Skeletal muscle cell (primary cell): ENCODE measurements around the gene ATP6V1E1.
"Not testable (repeated sequence)": the region's sequence is repeated elsewhere in the genome, so short reads cannot be mapped to it uniquely, and the experiment has no call there.

Experiments
- DNase-seq: peaks from one replicate; pipeline ENCODE4 v3.0.0-alpha.2; 2010; ENCODE audit warnings: low read depth
- H3K4me3 ChIP-seq: 2 replicates; pipeline ENCODE4 v1.5.1; 2011; ENCODE audit warnings: low read depth, mild to moderate bottlenecking, control low read depth, low read length, moderate library complexity

The ATP6V1E1 gene

DNA sequence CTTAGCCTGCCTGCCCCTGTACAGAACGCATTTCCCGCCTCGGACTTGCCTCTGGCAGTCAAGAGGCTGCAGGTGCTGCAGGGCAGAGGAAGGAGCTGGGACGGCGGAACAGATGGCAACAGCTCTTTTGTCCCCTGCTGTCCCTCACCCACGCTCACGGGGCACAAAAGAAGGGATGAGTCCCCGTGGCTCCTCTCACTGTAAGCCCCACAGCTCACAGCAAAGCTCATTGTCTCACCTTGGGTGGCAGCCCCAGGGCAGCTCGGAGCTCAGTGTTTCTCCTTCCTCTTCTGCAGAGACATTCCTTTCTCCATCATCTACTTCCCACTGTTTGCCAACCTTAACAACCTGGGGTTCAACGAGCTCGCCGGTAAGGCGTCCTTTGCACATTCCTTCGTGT lies 40.9 kb downstream of the ATP6V1E1 start:
- DNase-seq, result no peak
- no peak overlapping the region for H3K4me3 ChIP-seq

DNA sequence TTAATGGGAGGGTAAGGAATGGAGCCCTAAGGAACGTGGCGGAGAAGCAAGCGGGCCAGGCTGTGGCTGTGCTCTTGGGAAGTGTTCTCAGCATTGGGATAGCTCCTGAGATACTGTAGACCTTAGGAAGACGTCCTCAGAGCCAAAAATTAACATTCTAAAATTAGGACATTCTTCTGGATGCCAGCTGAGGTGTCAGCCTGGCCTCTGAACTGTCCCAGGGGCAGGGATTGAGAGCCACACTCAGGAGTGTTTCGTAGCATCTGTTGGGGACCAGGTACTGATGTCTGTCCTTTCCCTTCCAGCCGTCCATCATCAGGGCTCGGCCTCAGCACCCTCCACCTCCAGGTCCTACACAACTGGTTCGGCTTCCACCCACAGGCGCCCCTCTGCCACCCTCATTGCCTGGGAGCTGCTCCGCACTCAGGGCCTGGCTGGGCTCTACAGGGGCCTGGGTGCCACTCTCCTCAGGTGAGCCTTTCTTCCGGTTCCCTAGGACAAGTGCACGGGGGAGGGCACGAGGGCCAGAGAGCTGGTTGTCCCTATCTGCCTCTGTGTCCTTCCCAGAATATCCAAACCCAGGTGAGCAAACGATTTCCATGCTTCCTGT lies 41.6 kb downstream of the ATP6V1E1 start:
- DNase-seq, result no peak

GRCh38 chr22:17583151-17583550 lies 45.4 kb downstream of the ATP6V1E1 start:
- no peak overlapping the region for H3K4me3 ChIP-seq
- DNase-seq, result no peak

More for the DNA sequence above, 41.6 kb downstream of the ATP6V1E1 start:
- H3K4me3 ChIP-seq, result no peak overlapping the region

DNA sequence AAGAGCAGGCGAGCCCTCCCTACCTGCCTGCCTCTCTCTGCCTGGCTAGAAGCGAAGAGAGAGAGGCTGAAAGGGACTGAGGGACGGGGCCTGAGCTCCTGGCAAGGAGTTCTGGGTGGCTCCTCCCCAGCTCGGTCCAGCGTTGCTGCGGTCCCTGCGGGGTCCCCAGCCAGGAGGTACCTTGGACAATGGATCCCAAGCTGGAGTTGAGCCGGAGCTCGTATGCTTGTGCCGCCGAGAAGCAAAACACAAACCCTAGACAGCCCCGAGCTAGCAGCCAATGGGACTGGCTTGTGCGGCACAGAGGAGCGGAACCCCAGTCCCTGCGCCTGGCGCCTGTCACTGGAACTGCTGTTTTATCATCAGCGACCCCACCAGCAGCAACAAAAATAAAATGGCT lies 46.9 kb downstream of the ATP6V1E1 start:
- no peak for DNase-seq

GRCh38 chr22:17581056-17581455 lies 47.5 kb downstream of the ATP6V1E1 start:
- DNase-seq, result no peak

More for the DNA sequence above, 46.9 kb downstream of the ATP6V1E1 start:
- H3K4me3 ChIP-seq, result no peak overlapping the region

GRCh38 chr22:17580441-17581031 lies 48.0 kb downstream of the ATP6V1E1 start:
- DNase-seq, result no peak
- H3K4me3 ChIP-seq, result no peak overlapping the region

More at GRCh38 chr22:17581056-17581455, 47.5 kb downstream of the ATP6V1E1 start:
- H3K4me3 ChIP-seq, result no peak overlapping the region

GRCh38 chr22:17579535-17579981 lies 49.0 kb downstream of the ATP6V1E1 start:
- H3K4me3 ChIP-seq, result no peak overlapping the region
- no peak for DNase-seq

DNA sequence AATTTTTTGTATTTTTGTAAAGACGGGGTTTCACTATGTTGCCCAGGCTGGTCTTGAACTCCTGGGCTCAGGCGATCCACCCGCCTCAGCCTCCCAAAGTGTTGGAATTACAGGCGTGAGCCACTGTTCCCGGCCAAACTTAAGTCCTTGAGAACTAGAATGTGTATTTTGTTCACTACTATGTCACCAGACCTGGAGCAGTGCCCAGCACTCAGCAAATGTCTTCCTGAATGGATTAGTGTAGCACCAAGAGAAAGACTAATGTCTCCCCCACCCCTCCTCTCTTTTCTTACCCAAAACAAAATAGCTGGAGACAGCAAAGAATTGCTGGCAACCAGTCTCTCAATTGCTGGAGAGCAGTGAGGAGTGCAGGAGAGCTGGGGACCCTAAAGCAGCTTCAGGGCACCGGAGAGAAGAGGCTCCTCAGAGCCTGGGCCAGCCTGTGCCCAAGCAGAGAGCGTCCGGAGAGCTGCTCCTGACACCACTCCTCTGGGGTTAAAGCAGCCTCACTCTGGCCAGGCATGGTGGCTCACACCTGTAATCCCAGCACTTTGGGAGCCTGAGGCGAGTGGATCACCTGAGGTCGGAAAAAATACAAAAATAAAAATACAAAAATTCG lies 50.3 kb downstream of the ATP6V1E1 start:
- DNase-seq, result peak; percentile 31
- no peak overlapping the region for H3K4me3 ChIP-seq

GRCh38 chr22:17576470-17576869 lies 52.1 kb downstream of the ATP6V1E1 start:
- no peak overlapping the region for H3K4me3 ChIP-seq
- peak; percentile 54 for DNase-seq

DNA sequence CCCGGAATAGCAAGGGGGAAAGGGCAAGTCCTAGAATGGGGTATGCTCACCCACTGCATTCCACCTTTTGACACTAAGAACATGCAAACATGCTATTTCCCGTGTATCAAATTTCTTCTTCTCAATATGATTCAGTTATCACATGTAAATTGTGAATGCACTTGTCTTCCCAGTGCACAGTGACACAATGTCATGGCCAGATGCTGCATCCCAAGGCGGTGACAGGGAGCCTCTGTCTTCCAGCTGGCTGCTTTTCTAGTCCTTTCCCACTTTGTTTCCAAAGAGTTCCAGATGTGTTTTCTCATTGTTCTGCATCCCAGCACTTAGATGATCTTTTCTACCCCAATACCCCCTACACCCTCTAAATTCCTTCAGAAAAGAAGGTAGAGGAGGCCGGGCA lies 52.9 kb downstream of the ATP6V1E1 start:
- no peak for DNase-seq
- no peak overlapping the region for H3K4me3 ChIP-seq

- H3K4me3 ChIP-seq, result no peak overlapping the region
- no peak for DNase-seq
Observed at GRCh38 chr22:17575151-17575550, 53.4 kb downstream of the ATP6V1E1 start.

- DNase-seq, result peak; percentile 96
Observed at GRCh38 chr22:17570851-17571631, 57.5 kb downstream of the ATP6V1E1 start.

GRCh38 chr22:17569971-17570511 lies 58.5 kb downstream of the ATP6V1E1 start:
- peak overlapping the region; percentile 1 for H3K4me3 ChIP-seq

More at GRCh38 chr22:17570851-17571631, 57.5 kb downstream of the ATP6V1E1 start:
- H3K4me3 ChIP-seq, result peak overlapping the region; percentile 30

DNA sequence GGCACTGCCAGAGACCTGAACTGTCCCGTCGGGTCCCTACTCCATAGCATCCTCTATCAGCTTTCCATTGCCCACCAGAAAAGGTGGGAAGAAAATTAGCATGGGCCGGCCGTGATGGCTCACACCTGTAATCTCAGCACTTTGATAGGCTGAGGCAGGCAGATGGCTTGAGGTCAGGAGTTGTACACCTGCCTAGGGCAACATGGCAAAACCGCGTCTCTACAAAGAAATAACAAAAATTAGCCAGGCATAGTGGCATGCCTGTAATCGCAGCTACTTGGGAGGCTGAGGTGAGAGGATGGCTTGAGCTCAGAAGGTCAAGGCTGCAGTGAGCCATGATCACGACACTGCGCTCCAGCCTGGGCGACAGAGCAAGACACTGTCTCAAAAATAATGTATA lies 61.8 kb downstream of the ATP6V1E1 start:
- no peak overlapping the region for H3K4me3 ChIP-seq
- no peak for DNase-seq

More at GRCh38 chr22:17569971-17570511, 58.5 kb downstream of the ATP6V1E1 start:
- peak; percentile 55 for DNase-seq

DNA sequence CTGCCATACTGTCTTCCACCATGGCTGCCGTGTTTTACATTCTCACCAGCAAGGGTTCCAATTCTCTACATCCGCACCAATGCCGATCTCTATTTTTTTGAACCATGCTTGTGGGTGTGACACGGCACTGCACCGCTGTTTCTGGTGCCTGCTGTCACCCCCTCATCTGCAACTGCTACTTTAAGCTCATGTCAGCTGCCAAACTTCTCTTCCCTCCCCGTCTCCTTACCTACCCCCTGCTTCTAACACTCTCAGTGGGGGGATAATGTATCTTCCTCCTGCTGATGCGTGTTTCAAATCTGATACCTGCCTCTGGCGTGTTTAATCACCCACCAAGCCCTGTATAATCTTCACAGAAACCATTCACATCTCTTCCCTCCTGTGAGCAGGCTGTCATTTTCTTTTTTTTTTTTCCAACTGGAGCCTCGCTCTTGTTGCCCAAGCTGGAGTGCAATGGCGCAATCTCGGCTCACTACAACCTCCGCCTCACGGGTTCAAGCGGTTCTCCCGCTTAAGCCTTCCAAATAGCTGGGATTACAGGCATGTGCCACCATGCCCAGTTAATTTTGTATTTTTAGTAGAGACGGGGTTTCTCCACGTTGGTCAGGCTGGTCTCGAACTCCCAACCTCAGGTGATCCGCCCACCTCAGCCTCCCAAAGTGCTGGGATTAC lies 62.4 kb downstream of the ATP6V1E1 start:
- not testable (repeated sequence) for H3K4me3 ChIP-seq, DNase-seq

- peak; percentile 62 for DNase-seq
- no peak overlapping the region for H3K4me3 ChIP-seq
Observed at GRCh38 chr22:17563936-17564391, 64.6 kb downstream of the ATP6V1E1 start.

- H3K4me3 ChIP-seq, result no peak within 1 kb of the TSS
- DNase-seq, result peak; percentile 41
Observed at GRCh38 chr22:17562906-17563870, 65.4 kb downstream of the ATP6V1E1 start, which contains the start of gene SLC25A18. SLC25A18 (plus strand) TSS chr22:17563498; CDS start chr22:17579945, 16,447 bp downstream.

DNA sequence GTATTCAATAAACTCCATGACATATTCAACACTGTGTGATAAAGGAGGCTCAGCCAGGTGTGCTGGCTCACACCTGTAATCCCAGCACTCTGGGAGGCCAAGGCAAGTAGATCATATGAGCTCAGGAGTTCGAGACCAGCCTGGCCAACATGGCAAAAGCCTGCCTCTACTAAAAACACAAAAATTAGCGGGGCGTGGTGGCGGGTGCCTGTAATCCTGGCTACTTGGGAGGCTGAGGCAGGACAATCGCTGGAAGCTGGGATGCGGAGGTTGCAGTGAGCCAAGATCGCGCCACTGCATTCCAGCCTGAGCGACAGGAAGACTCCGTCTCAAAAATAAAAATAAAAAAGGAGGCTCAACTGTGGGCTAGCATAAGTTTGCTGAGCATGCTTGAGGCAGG lies 69.4 kb downstream of the ATP6V1E1 start:
- DNase-seq, result no peak
- no peak overlapping the region for H3K4me3 ChIP-seq
